Suprapubic skin (tissue), 4 donors: ENCODE results near the gene FRMD3. TPM values are rescaled to one million over a fixed set of nuclear protein-coding genes. Genes with fewer than 3 reads are reported as not detected.

Source experiments
- DNase-seq, 2 donors: peaks; one replicate each; pipeline ENCODE4 v3.0.0-alpha.2; 2019; ENCODE audit warnings: low spot score in 2 of 2
- H3K27ac ChIP-seq: fragments of 200-600 bp; sonication (generic); one replicate; pipeline ENCODE4 v1.5.1; 2019
- H3K27me3 ChIP-seq: fragments of 200-600 bp; sonication (generic); one replicate; pipeline ENCODE4 v1.5.1; 2019
- H3K36me3 ChIP-seq: fragments of 200-600 bp; sonication (generic); one replicate; pipeline ENCODE4 v1.5.1; 2019
- H3K4me1 ChIP-seq: fragments of 200-600 bp; sonication (generic); one replicate; pipeline ENCODE4 v1.5.1; 2019
- H3K4me3 ChIP-seq: fragments of 200-600 bp; sonication (generic); one replicate; pipeline ENCODE4 v1.5.1; 2019; ENCODE audit warnings: mild to moderate bottlenecking
- H3K9me3 ChIP-seq: fragments of 200-600 bp; sonication (generic); one replicate; pipeline ENCODE4 v1.5.1; 2019
- CTCF ChIP-seq, 2 donors: fragments of 200-600 bp in 1 of 2; fragments of 450-650 bp in 1 of 2; sonication (generic) in 1 of 2; IDR thresholded peaks; one replicate each; pipeline ENCODE4 v1.5.1; 2016 to 2019; ENCODE audit warnings: antibody characterized with exemption in 2 of 2, mild to moderate bottlenecking in 1 of 2, moderate library complexity in 1 of 2
- EP300 ChIP-seq: sonication (generic); formaldehyde crosslinking; IDR thresholded peaks from one replicate; pipeline ENCODE4 v1.6.1; 2017; ENCODE audit warnings: antibody characterized with exemption
- POLR2A ChIP-seq, 2 donors: fragments of 450-650 bp; IDR thresholded peaks; one replicate each; pipeline ENCODE4 v1.6.1; 2017; ENCODE audit warnings: antibody characterized with exemption in 2 of 2, mild to moderate bottlenecking in 2 of 2, moderate library complexity in 2 of 2
- POLR2AphosphoS5 ChIP-seq, 3 donors: sonication (generic); formaldehyde crosslinking; IDR thresholded peaks; one replicate each; pipeline ENCODE4 v1.6.1; 2017; ENCODE audit warnings: antibody characterized with exemption in 3 of 3
- WGBS: methylation state at CpG from one replicate; pipeline ENCODE4 v1.1.5; 2018; 5-methylcytosine and 5-hydroxymethylcytosine counted together
- total RNA-seq, 4 donors: library from RNA; depleted of rRNA; stranded (reverse); fragments of >200 nt; gene quantifications; one replicate each; pipeline ENCODE4 v1.1.0, GENCODE V29; 2016

FRMD3 gene
- total RNA-seq, 4 donors from 2014 or later = 2.8 to 7.0 (median 5.2) TPM

DNA sequence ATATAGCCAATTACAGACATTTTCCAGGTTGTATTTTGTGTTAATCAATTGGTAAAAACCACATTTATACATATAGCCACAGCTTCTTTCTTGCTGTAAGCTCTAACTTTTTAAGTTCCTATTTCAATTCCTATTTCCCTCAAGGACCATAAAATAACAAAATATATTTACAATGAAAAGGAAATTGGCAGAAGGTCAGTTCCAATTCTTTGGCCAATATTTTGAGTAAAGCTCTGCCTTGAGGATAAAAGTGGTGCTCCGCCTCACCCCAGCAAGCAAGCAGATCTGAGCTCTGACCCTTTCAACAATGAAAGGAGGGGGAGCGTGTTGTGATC, 271.9 kb downstream of the FRMD3 start:
- H3K9me3 ChIP-seq = no peaks in the 10 kb centered on the region
- H3K36me3 ChIP-seq = no peaks in the 10 kb centered on the region
- no peak overlapping the region for H3K4me3 ChIP-seq
- no peak for DNase-seq
- H3K4me1 ChIP-seq = no peaks in the 10 kb centered on the region
- no peak overlapping the region for H3K27ac ChIP-seq
- WGBS = 36% methylated on average over 2 of the region's 2 CpGs
- no peak for TF ChIP-seq POLR2A (IDR thresholded peaks at IDR 0.05)
- no peak for TF ChIP-seq EP300
- no peak for TF ChIP-seq POLR2AphosphoS5 (IDR thresholded peaks at IDR 0.05)
- no peak for TF ChIP-seq CTCF (IDR thresholded peaks at IDR 0.05)
- no peaks in the 10 kb centered on the region for H3K27me3 ChIP-seq

GRCh38 chr9:83264315-83264714, 273.9 kb downstream of the FRMD3 start:
- no peaks in the 10 kb centered on the region for H3K9me3 ChIP-seq
- 84% methylated on average over 2 of the region's 2 CpGs for WGBS
- H3K36me3 ChIP-seq = no peaks in the 10 kb centered on the region
- H3K27me3 ChIP-seq = no peaks in the 10 kb centered on the region
- no peak overlapping the region for H3K4me3 ChIP-seq
- no peak overlapping the region for H3K27ac ChIP-seq
- no peaks in the 10 kb centered on the region for H3K4me1 ChIP-seq
- DNase-seq = no peak
- no peak for TF ChIP-seq CTCF (IDR thresholded peaks at IDR 0.05)
- no peak for TF ChIP-seq EP300
- TF ChIP-seq POLR2A (IDR thresholded peaks at IDR 0.05) = no peak
- TF ChIP-seq POLR2AphosphoS5 (IDR thresholded peaks at IDR 0.05) = no peak

DNA sequence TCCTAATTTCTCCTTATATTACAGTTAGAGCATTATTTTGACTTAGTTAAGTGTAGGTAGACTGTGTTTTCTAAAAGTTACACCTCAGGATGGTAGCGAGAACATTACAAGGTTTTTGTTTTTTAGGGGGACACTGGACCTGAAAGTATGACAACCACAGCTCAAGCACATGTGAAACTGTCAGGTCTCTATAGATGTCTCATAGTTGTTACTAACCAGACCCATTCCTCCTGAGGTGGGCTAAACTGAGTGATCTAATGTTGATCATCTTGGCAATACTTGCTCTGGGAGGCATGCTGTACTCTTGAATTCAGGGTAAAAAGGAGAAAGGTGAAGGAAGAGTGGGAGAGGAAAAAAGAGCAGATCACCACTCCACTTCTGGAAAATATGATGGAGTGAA, 278.6 kb downstream of the FRMD3 start:
- no peaks in the 10 kb centered on the region for H3K4me1 ChIP-seq
- WGBS = 97% methylated on average over 1 of the region's 1 CpG
- DNase-seq = no peak
- H3K27me3 ChIP-seq = no peaks in the 10 kb centered on the region
- no peak overlapping the region for H3K27ac ChIP-seq
- no peak overlapping the region for H3K4me3 ChIP-seq
- peaks cover 7% of the 10 kb centered on the region for H3K9me3 ChIP-seq
- no peaks in the 10 kb centered on the region for H3K36me3 ChIP-seq
- TF ChIP-seq POLR2AphosphoS5 (IDR thresholded peaks at IDR 0.05) (no peak), POLR2A (IDR thresholded peaks at IDR 0.05) (no peak), CTCF (IDR thresholded peaks at IDR 0.05) (no peak), EP300 (no peak)

GRCh38 chr9:83257937-83258891, 280.0 kb downstream of the FRMD3 start:
- no peak overlapping the region for H3K27ac ChIP-seq
- no peak for DNase-seq
- no peaks in the 10 kb centered on the region for H3K36me3 ChIP-seq
- H3K27me3 ChIP-seq = no peaks in the 10 kb centered on the region
- WGBS = 75% methylated on average over 5 of the region's 5 CpGs
- TF ChIP-seq EP300 = no peak
- TF ChIP-seq CTCF (IDR thresholded peaks at IDR 0.05) = no peak
- TF ChIP-seq POLR2AphosphoS5 (IDR thresholded peaks at IDR 0.05) = no peak
- TF ChIP-seq POLR2A (IDR thresholded peaks at IDR 0.05) = no peak
- H3K9me3 ChIP-seq = peaks cover 7% of the 10 kb centered on the region
- no peaks in the 10 kb centered on the region for H3K4me1 ChIP-seq
- no peak overlapping the region for H3K4me3 ChIP-seq

- no peaks in the 10 kb centered on the region for H3K4me1 ChIP-seq
- H3K27ac ChIP-seq = no peak overlapping the region
- no peaks in the 10 kb centered on the region for H3K9me3 ChIP-seq
- WGBS = 85% methylated on average over 4 of the region's 4 CpGs
- DNase-seq = no peak
- peaks cover under 1% of the 10 kb centered on the region for H3K36me3 ChIP-seq
- TF ChIP-seq POLR2A (IDR thresholded peaks at IDR 0.05) (no peak), POLR2AphosphoS5 (IDR thresholded peaks at IDR 0.05) (no peak)
- H3K4me3 ChIP-seq = no peak overlapping the region
- no peaks in the 10 kb centered on the region for H3K27me3 ChIP-seq
Measured at GRCh38 chr9:83247732-83248131, 290.5 kb downstream of the FRMD3 start.
